HCT116 (cell line): ENCODE data around the gene MCRIP2. TPM values are rescaled to one million over a fixed set of nuclear protein-coding genes. Genes with fewer than 3 reads are reported as not detected.
A peak's percentile ranks its signal among the peaks of the same experiment; 100 is the strongest.

Experiments
- ATAC-seq: fragments of 200-7000 bp; cut with Tn5 transposase; 2 replicates; pipeline ENCODE4 v1.9.1; 2020; ENCODE audit warnings: mild to moderate bottlenecking, moderate library complexity
- BruUV-seq: library from RNA; stranded (reverse); fragments of 400-500 nt; replicated peaks from 2 replicates; lab custom pipeline; 2021; lab: Mats Ljungman, UMichigan
- CTCF ChIA-PET: fragments of 300-600 bp; sonication (Branson Sonifier 250); formaldehyde crosslinking; loops from one replicate; lab custom pipeline; 2021; ENCODE audit warnings: antibody characterized with exemption; lab: Charles Lee
- POLR2A ChIA-PET: fragments of 300-600, 350-600 bp; sonication (Branson Sonifier 250); formaldehyde crosslinking; loops from one replicate; lab custom pipeline; 2021; ENCODE audit warnings: antibody characterized with exemption; lab: Charles Lee
- RAD21 ChIA-PET, 2 experiments: fragments of 300-600 bp; sonication (Branson Sonifier 250); formaldehyde crosslinking; loops; one replicate each; lab custom pipeline; 2023; ENCODE audit warnings: low total read pairs in 2 of 2; ENCODE audit not compliant: uncharacterized antibody in 2 of 2, unreplicated experiment in 2 of 2, low non-redundant PET in 1 of 2; lab: Charles Lee
- DNase-seq: peaks from one replicate; pipeline ENCODE4 v3.0.0-alpha.2; 2010; ENCODE audit warnings: low read depth, low spot score
- H2AFZ ChIP-seq: fragments of 200-600 bp; shearing (Covaris generic), sonication (generic); 2 replicates; pipeline ENCODE4 v1.6.1; 2017; ENCODE audit warnings: low read depth, mixed run types, mixed read lengths, antibody characterized with exemption, low read length; ENCODE audit not compliant: poor library complexity, severe bottlenecking
- H3K27ac ChIP-seq: 2 replicates; pipeline ENCODE4 v1.5.1; 2012; ENCODE audit warnings: low read depth, low read length
- H3K27me3 ChIP-seq: fragments of 200-600 bp; sonication (generic); 2 replicates; pipeline ENCODE4 v1.6.1; 2016; ENCODE audit warnings: mixed run types, low read length, mixed read lengths; ENCODE audit not compliant: insufficient read depth
- H3K36me3 ChIP-seq, 2 experiments: fragments of 200-500 bp in 1 of 2; fragments of 200-600 bp in 1 of 2; sonication (Bioruptor generic) in 1 of 2; sonication (generic) in 1 of 2; 2 replicates each; pipeline versions ENCODE4 v1.5.1 to v1.6.1; 2014 to 2016; ENCODE audit warnings: low read length in 2 of 2, inconsistent platforms in 1 of 2, mixed read lengths in 1 of 2, mixed run types in 1 of 2; ENCODE audit not compliant: insufficient read depth in 2 of 2, control insufficient read depth in 1 of 2
- H3K4me1 ChIP-seq, 2 experiments: fragments of 200-600 bp in 1 of 2; sonication (generic) in 1 of 2; 2 replicates each; pipeline versions ENCODE4 v1.5.1 to v1.6.1; 2012 to 2017; ENCODE audit warnings: low read length in 2 of 2, inconsistent platforms in 1 of 2, mild to moderate bottlenecking in 1 of 2, mixed read lengths in 1 of 2, mixed run types in 1 of 2, moderate library complexity in 1 of 2; ENCODE audit not compliant: insufficient read depth in 2 of 2, control insufficient read depth in 1 of 2
- H3K4me2 ChIP-seq: fragments of 200-600 bp; sonication (generic); 2 replicates; pipeline ENCODE4 v1.6.1; 2017; ENCODE audit warnings: mixed run types, low read length, mixed read lengths
- H3K4me3 ChIP-seq, 2 experiments: fragments of 200-600 bp in 1 of 2; sonication (generic) in 1 of 2; replicated peaks in 1 of 2; 2 replicates each; pipeline ENCODE4 v1.5.1; 2011 to 2016; ENCODE audit warnings: low read length in 2 of 2, control low read depth in 1 of 2, low read depth in 1 of 2, mild to moderate bottlenecking in 1 of 2, mixed read lengths in 1 of 2, mixed run types in 1 of 2
- H3K79me2 ChIP-seq: fragments of 200-600 bp; sonication (generic); 2 replicates; pipeline ENCODE4 v1.6.1; 2017; ENCODE audit warnings: mild to moderate bottlenecking, mixed run types, low read length, moderate library complexity, mixed read lengths; ENCODE audit not compliant: insufficient read depth
- H3K9ac ChIP-seq: fragments of 200-600 bp; sonication (generic); 2 replicates; pipeline ENCODE4 v1.6.1; 2016; ENCODE audit warnings: low read length, mixed read lengths
- H3K9me2 ChIP-seq: fragments of 200-600 bp; sonication (generic), shearing (Covaris generic); 2 replicates; pipeline ENCODE4 v1.6.1; 2017; ENCODE audit warnings: mixed run types, mild to moderate bottlenecking, moderate library complexity; ENCODE audit not compliant: insufficient read depth
- H3K9me3 ChIP-seq, 2 experiments: fragments of 200-500 bp in 1 of 2; fragments of 200-600 bp in 1 of 2; sonication (Bioruptor generic) in 1 of 2; sonication (generic) in 1 of 2; 2 replicates each; pipeline ENCODE4 v1.6.1; 2014 to 2017; ENCODE audit warnings: low read length in 2 of 2, mixed read lengths in 2 of 2, inconsistent platforms in 1 of 2, low read depth in 1 of 2, mild to moderate bottlenecking in 1 of 2, mixed run types in 1 of 2, moderate library complexity in 1 of 2; ENCODE audit not compliant: control insufficient read depth in 1 of 2, insufficient read depth in 1 of 2
- H4K20me1 ChIP-seq: fragments of 200-600 bp; sonication (generic), shearing (Covaris generic); 2 replicates; pipeline ENCODE4 v1.6.1; 2017; ENCODE audit warnings: mixed run types, mild to moderate bottlenecking, moderate library complexity; ENCODE audit not compliant: insufficient read depth
- CEBPB ChIP-seq: IDR thresholded peaks from 2 replicates; pipeline ENCODE4 v1.6.1; 2012; ENCODE audit warnings: low read depth
- ELF1 ChIP-seq: IDR thresholded peaks from 2 replicates; pipeline ENCODE4 v1.6.1; 2012; ENCODE audit warnings: low read depth, borderline replicate concordance
- EZH2 ChIP-seq: fragments of 200-600 bp; sonication (generic); IDR thresholded peaks from 2 replicates; pipeline ENCODE4 v1.6.1; 2017; ENCODE audit warnings: antibody characterized with exemption, mixed run types
- FOSL1 ChIP-seq: IDR thresholded peaks from 2 replicates; pipeline ENCODE4 v1.6.1; 2012; ENCODE audit warnings: low read depth
- JUND ChIP-seq: IDR thresholded peaks from 2 replicates; pipeline ENCODE4 v1.6.1; 2012
- POLR2A ChIP-seq: IDR thresholded peaks from 2 replicates; pipeline ENCODE4 v1.7.0; 2011; ENCODE audit warnings: borderline replicate concordance; ENCODE audit not compliant: insufficient read depth, insufficient read length; ENCODE audit errors: extremely low read depth
- POLR2AphosphoS5 ChIP-seq: IDR thresholded peaks from 2 replicates; pipeline ENCODE4 v1.6.1; 2011; ENCODE audit warnings: mild to moderate bottlenecking, low read depth, low read length, moderate library complexity
- RAD21 ChIP-seq: IDR thresholded peaks from 2 replicates; pipeline ENCODE4 v1.6.1; 2012; ENCODE audit warnings: low read depth, mild to moderate bottlenecking
- SIN3A ChIP-seq: IDR thresholded peaks from 2 replicates; pipeline ENCODE4 v1.6.1; 2012; ENCODE audit warnings: low read depth
- SP1 ChIP-seq: IDR thresholded peaks from 2 replicates; pipeline ENCODE4 v1.6.1; 2012; ENCODE audit warnings: low read depth
- SRF ChIP-seq: IDR thresholded peaks from 2 replicates; pipeline ENCODE4 v1.6.1; 2012; ENCODE audit warnings: low read depth
- TCF7L2 ChIP-seq: IDR thresholded peaks from 2 replicates; pipeline ENCODE4 v1.7.0; 2011; ENCODE audit warnings: borderline replicate concordance, inconsistent platforms; ENCODE audit not compliant: insufficient read depth, insufficient read length; ENCODE audit errors: extremely low read depth
- YY1 ChIP-seq: IDR thresholded peaks from 2 replicates; pipeline ENCODE4 v1.6.1; 2011; ENCODE audit warnings: low read length, low read depth, moderate library complexity, mild to moderate bottlenecking; ENCODE audit not compliant: insufficient replicate concordance; ENCODE audit errors: extremely low read depth
- ZNF274 ChIP-seq: fragments of 200-500 bp; sonication (Bioruptor generic); IDR thresholded peaks from 2 replicates; pipeline ENCODE4 v1.6.1; 2014; ENCODE audit warnings: mild to moderate bottlenecking, low read depth, low read length, inconsistent platforms
- intact Hi-C: fragments of 100-400 bp; cut with micrococcal nuclease; formaldehyde crosslinking; loops from 2 replicates; pipeline ENCODE4 v1.10.0; 2022
- total RNA-seq: library from RNA; stranded (reverse); gene quantifications from one replicate; pipeline ENCODE4 v1.2.1, GENCODE V29; 2021; ENCODE audit not compliant: unreplicated experiment
- TF ChIP-seq, protein P1 (sequence below): IDR thresholded peaks from 2 replicates; pipeline ENCODE4 v1.6.1; 2012; ENCODE audit warnings: low read depth

Gene MCRIP2
- total RNA-seq, 1 experiment from 2014 or later: 34.9 TPM

DNA sequence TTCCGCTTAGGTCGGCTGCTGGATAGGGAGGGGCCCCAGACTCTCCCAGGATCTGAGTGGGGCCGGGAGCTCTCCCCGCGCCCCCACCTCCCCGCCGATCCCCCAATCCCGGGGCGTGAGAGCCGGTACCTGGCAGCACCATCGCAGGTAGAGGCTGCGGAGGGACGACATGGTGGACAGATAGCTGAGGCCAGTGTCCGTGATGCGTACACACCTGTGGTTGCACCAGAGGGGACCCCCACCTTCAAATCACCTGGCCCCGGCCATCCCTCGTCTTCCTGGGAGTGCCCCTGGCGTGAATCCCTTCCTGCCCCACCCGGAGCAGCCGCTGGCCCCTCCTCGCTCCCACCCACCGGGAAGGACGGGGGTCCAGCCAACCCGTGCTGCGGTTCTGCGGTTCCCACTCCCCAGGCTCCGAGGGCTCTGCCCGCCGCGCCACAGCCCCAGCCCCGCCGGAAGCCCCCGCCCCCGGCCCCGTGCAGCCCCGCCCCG, 53.3 kb downstream of the MCRIP2 start:
- Histone ChIP-seq H3K9ac (peak overlapping the region; percentile 48), H3K36me3 (no peaks in the 10 kb centered on the region), H3K4me3 (peak overlapping the region; percentile 47 to 55), H3K9me3 (no peaks in the 10 kb centered on the region), H3K4me1 (peaks cover 10 to 34% of the 10 kb centered on the region in 2 experiments), H3K9me2 (no peaks in the 10 kb centered on the region), H3K4me2 (peak overlapping the region; percentile 88), H2AFZ (no peak overlapping the region), H4K20me1 (no peaks in the 10 kb centered on the region), H3K27me3 (no peaks in the 10 kb centered on the region), H3K79me2 (peaks cover 4% of the 10 kb centered on the region; the same call in 1 of the 2 replicates), H3K27ac (peak overlapping the region; percentile 63)
- DNase-seq (no peak), ATAC-seq (no peak)
- CTCF ChIA-PET: interaction anchor here (1.0 to 1.6 kb wide), 5 partner anchors 9 to 408 kb away, joined by 3 to 6 read pairs (median 3); partner anchors contain the start of genes ANTKMT and FBXL16
- POLR2A ChIA-PET: interaction anchor here (1.0 to 1.6 kb wide), 3 partner anchors 11 to 26 kb away, joined by 3 to 5 read pairs (median 3); partner anchors contain the start of genes ANTKMT and JMJD8
- TF ChIP-seq CEBPB (no peak), TCF7L2 (no peak), EZH2 (no peak), SIN3A (no peak), POLR2A (no peak)
- BruUV-seq: no TSS peak
- intact Hi-C loops: no loop called here
- RAD21 ChIA-PET: no interaction called here

- Histone ChIP-seq H3K27me3 (no peaks in the 10 kb centered on the region), H3K9ac (peak overlapping the region; percentile 64), H3K4me1 (peaks cover 10 to 31% of the 10 kb centered on the region in 2 experiments), H3K36me3 (no peaks in the 10 kb centered on the region), H4K20me1 (no peaks in the 10 kb centered on the region), H3K79me2 (peaks cover 4% of the 10 kb centered on the region; the same call in 1 of the 2 replicates), H3K27ac (peak overlapping the region; percentile 96), H2AFZ (no peak overlapping the region), H3K9me3 (no peaks in the 10 kb centered on the region), H3K9me2 (no peaks in the 10 kb centered on the region), H3K4me2 (peak overlapping the region; percentile 88), H3K4me3 (peak overlapping the region; percentile 46 to 58)
- no TSS peak for BruUV-seq
- DNase-seq: no peak
- ATAC-seq: peak; percentile 74
- ChIA-PET POLR2A (interaction anchor here (1.0 to 1.6 kb wide), 3 partner anchors 11 to 26 kb away, joined by 3 to 5 read pairs (median 3); partner anchors contain the start of genes ANTKMT and JMJD8), CTCF (interaction anchor here (1.0 to 1.6 kb wide), 5 partner anchors 9 to 408 kb away, joined by 3 to 6 read pairs (median 3); partner anchors contain the start of genes ANTKMT and FBXL16), RAD21 (no interaction called here)
- intact Hi-C loops: no loop called here
- TF ChIP-seq YY1 (peak; percentile 59), RAD21 (no peak), JUND (no peak), EZH2 (no peak), SRF (no peak), SIN3A (no peak), POLR2AphosphoS5 (peak; percentile 55), SP1 (peak; percentile 41; the same call in 1 of the 2 replicates), ELF1 (no peak), ZNF274 (no peak), POLR2A (peak; percentile 12), CEBPB (no peak), FOSL1 (no peak)
- TF ChIP-seq, protein P1, sequence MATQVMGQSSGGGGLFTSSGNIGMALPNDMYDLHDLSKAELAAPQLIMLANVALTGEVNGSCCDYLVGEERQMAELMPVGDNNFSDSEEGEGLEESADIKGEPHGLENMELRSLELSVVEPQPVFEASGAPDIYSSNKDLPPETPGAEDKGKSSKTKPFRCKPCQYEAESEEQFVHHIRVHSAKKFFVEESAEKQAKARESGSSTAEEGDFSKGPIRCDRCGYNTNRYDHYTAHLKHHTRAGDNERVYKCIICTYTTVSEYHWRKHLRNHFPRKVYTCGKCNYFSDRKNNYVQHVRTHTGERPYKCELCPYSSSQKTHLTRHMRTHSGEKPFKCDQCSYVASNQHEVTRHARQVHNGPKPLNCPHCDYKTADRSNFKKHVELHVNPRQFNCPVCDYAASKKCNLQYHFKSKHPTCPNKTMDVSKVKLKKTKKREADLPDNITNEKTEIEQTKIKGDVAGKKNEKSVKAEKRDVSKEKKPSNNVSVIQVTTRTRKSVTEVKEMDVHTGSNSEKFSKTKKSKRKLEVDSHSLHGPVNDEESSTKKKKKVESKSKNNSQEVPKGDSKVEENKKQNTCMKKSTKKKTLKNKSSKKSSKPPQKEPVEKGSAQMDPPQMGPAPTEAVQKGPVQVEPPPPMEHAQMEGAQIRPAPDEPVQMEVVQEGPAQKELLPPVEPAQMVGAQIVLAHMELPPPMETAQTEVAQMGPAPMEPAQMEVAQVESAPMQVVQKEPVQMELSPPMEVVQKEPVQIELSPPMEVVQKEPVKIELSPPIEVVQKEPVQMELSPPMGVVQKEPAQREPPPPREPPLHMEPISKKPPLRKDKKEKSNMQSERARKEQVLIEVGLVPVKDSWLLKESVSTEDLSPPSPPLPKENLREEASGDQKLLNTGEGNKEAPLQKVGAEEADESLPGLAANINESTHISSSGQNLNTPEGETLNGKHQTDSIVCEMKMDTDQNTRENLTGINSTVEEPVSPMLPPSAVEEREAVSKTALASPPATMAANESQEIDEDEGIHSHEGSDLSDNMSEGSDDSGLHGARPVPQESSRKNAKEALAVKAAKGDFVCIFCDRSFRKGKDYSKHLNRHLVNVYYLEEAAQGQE: no peak
Observed at GRCh38 chr16:695355-696089, 53.9 kb downstream of the MCRIP2 start.
